ENCODE data around the gene CPA5.

CPA5 gene

DNA sequence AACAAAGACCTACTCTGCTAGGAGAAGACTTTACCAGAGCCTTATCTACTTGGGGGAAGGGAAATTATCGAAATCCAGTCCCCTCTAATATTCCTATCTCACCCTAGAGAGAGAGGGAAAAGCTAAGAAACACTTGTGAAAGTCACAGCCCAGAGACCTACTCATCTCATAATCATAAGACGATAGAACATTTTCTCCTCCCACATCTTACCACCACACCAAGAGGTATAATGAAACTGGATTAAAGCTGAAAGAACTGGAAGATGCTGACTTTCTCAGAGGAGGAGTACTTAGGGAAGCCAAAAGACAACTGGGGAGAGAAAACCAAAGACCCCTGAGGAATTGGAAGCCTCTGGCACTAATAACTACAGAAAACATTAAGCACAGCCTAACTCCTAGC, 10.8 kb upstream of the CPA5 start:
- DNase-seq = no peak

GRCh38 chr7:130334274-130334673, 10.3 kb upstream of the CPA5 start:
- DNase-seq = no peak

- DNase-seq = no peak
These were observed 7.1 kb upstream of the CPA5 start for GRCh38 chr7:130337410-130337971.

GRCh38 chr7:130338233-130338632, 6.4 kb upstream of the CPA5 start:
- no peak for DNase-seq

DNA sequence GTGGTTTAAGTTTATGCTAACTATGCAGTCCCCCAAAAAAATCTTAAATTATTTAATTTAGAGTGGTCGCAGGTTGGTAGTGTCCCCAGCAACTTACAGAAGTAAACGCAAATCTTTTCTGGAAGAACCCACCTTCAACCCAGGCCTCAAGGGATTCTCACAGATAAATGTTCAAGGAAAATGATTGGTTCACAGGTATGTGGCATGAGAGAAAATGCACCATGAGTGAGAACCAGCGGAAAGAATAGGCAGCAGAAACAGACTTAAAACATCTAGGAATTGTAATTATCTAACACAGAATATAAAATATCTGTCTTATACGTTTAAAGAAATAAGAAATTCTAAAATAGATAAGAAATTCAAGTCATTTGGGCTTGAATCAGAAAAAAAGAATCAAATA, 2.7 kb upstream of the CPA5 start:
- DNase-seq = no peak

- no peak for DNase-seq
These were observed 1.8 kb upstream of the CPA5 start for GRCh38 chr7:130342701-130343380.

DNA sequence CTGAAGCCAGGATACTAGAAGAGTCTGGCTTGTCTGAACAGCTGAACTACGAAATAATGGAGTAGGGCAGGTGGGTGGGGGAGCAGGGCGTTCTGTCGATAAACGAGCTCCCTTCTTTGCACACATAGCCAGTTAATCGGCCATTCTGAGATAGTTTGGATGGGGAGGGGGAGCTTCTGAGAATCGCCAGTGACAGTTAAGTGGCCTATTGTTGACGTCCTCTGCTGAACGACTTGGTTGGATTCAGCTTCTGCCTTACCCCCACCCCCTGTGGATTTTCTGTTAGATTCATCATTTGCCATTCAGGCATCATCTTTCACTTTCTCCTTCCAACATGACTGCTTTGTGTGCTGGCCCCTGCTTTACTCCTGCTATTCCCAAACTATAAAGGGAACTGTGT, 520 bp downstream of the CPA5 start:
- DNase-seq = peak; percentile 97

GRCh38 chr7:130345725-130346124, 1.1 kb downstream of the CPA5 start:
- DNase-seq = no peak

- DNase-seq = no peak
These were observed 1.7 kb downstream of the CPA5 start for GRCh38 chr7:130346177-130346905.

DNA sequence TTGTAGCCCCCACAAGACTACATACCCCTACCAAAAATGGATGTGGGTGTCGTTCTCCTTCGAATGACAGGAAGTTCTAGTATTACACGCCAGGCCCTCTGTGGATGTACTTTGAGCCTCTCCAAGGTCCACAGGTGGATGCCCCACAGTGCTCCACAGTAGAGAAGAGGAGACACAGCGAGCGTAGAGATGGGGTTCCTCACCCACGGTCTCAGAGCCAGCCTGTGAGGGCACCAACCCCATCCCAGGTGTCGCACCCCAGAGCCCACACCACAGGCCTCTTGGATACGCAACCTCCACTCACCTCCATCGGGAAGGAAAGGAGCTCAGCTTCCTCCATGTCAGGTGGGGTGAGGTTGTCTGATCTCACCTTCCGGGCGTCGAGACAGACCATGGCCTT, 2.3 kb downstream of the CPA5 start:
- DNase-seq = no peak

DNA sequence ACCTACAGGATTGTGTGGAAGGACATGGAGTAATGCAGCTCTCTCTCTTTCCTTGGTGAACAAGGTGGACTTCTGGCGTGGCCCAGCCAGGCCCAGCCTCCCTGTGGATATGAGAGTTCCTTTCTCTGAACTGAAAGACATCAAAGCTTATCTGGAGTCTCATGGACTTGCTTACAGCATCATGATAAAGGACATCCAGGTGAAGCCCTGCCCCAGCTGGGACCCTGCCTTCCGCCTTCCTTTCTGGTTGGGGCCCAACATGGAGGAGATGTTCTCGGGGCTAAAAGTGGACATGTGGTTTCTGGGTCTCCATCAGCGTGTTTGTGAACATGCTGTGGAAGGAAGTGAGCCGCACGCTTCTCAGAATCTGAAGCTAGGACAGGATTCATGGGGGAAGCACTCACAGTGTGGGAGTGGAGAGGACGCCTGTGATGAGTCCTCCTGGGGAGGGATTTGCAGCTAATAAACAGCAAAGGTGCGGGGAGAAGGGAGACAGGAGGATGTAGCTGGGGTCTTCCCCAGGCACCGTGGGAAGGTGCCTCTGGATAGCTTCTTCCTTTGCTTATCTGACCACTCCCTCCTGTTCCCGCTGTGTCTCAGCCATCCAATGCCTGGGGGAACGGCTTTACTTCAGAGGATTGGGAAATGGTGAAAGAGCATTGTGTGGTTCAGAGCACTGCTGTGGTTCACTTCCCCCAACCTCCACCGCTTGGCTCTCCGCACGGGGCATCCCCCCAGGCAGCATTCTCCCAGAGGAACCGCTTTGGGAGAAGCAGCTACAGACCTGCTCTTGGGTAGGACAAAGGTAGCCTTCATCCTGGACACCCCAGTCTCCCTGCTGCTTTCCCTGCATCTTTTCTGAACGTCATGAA, 5.5 kb downstream of the CPA5 start:
- DNase-seq = peak; percentile 28

- peak; percentile 60 for DNase-seq
These were observed 6.6 kb downstream of the CPA5 start for GRCh38 chr7:130350945-130351790.

DNA sequence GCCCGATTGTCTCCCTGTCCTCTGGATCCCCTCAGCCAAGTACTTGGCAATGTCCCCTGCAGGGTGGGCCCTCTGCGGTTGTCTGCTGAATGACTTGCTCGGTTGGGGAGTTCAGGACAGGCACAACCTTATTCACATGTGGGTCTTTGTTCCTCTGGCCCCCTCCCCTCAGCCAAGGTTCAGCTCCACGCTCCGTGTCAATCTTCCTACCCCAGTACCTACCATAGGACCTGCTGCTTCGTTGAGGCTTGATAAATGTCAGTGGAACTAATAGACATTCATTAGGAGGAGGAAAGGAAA, 7.1 kb downstream of the CPA5 start:
- DNase-seq = peak; percentile 70

GRCh38 chr7:130352194-130353074, 7.8 kb downstream of the CPA5 start:
- peak; percentile 97 for DNase-seq

- no peak for DNase-seq
These were observed 8.6 kb downstream of the CPA5 start for GRCh38 chr7:130353196-130353595.

GRCh38 chr7:130356121-130356875, 11.7 kb downstream of the CPA5 start:
- no peak for DNase-seq

- no peak for DNase-seq
These were observed 12.4 kb downstream of the CPA5 start for GRCh38 chr7:130356876-130357611.

DNA sequence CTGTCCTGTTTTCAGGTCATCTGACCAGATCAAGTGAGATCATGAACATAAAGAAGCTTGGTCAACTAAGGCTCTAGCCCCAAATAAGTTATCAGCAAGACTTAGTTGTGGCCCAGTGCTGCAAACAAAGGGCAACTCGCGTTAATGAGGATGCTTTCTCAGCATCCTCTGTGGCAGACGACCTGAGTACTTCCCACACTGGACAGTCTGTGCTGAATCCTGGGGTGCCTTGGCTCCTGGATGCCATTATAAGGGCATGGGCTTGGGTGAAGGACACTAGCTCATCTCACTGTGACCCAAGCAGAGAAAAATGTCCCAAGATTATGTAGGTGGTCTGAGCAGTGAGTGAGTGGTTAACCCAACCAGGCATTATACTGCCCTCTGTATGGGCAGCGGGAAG, 13.9 kb downstream of the CPA5 start:
- no peak for DNase-seq

DNA sequence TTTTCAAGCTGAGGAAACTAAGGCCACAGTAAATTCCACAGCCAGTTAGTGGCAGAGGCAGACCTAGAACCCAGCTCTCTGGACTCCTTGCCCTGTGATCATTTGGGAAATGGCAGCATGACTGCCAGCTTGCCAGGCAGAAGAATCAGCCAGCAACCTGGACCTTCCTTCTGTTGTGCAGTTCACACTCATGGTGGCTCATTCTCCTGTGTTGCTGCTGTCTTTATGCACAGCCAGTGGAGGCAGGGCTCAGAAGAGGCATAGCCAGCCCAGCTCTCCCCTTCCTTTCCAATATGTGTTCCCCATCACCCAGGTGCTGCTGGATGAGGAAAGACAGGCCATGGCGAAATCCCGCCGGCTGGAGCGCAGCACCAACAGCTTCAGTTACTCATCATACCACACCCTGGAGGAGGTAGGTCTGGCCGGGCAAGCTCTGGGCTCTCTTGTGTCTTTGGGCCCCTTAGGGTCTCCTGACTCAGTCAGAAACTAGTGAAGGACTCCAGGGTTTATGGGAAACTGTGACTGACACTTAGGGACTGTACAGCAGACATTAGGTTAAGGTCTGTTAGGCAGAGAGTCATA, 14.8 kb downstream of the CPA5 start:
- DNase-seq = no peak

- no peak for DNase-seq
These were observed 15.9 kb downstream of the CPA5 start for GRCh38 chr7:130360518-130360917.

All from NCI-H748 treated with DMSO at 0.1 percent for 48 hours (cell line).